Type B pancreatic cell (in vitro differentiated cells): Measurements from ENCODE around the gene MRPL58. TPM values are rescaled to one million over a fixed set of nuclear protein-coding genes. Genes with fewer than 3 reads are reported as not detected.

Source experiments
- DNase-seq: peaks from one replicate; pipeline ENCODE4 v3.0.0; 2021; ENCODE audit warnings: mixed read lengths; ENCODE audit not compliant: unreplicated experiment; ENCODE audit errors: extremely low spot score
- H3K27ac Mint-ChIP-seq: 2 replicates; pipeline ENCODE4 v1.8.0; 2021; ENCODE audit warnings: mild to moderate bottlenecking, mixed read lengths
- H3K27me3 Mint-ChIP-seq: 2 replicates; pipeline ENCODE4 v1.8.0; 2021; ENCODE audit warnings: mixed read lengths
- H3K36me3 Mint-ChIP-seq: 2 replicates; pipeline ENCODE4 v1.8.0; 2021; ENCODE audit warnings: mixed read lengths
- H3K4me1 Mint-ChIP-seq: one replicate; pipeline ENCODE4 v1.8.0; 2021; ENCODE audit warnings: mixed read lengths; ENCODE audit not compliant: unreplicated experiment
- H3K4me3 Mint-ChIP-seq: 2 replicates; pipeline ENCODE4 v1.8.0; 2021; ENCODE audit warnings: mild to moderate bottlenecking, mixed read lengths
- H3K9me3 Mint-ChIP-seq: 2 replicates; pipeline ENCODE4 v1.8.0; 2021; ENCODE audit warnings: mixed read lengths
- CTCF ChIP-seq: fragments of 200-600 bp; sonication (generic); conservative IDR thresholded peaks from 2 replicates; pipeline ENCODE4 v1.5.0; 2021; ENCODE audit warnings: antibody characterized with exemption, mild to moderate bottlenecking
- total RNA-seq: library from RNA; stranded (reverse); gene quantifications from 2 replicates; pipeline ENCODE4 v1.2.1, GENCODE V29; 2021; ENCODE audit warnings: low replicate concordance

Gene MRPL58
- total RNA-seq, 1 donor from 2014 or later: 27.9 TPM

- no peak overlapping the region for H3K27ac Mint-ChIP-seq
- no peak for DNase-seq
- H3K4me3 Mint-ChIP-seq: peak overlapping the region; percentile 99
- H3K27me3 Mint-ChIP-seq: no peaks in the 10 kb centered on the region
- no peaks in the 10 kb centered on the region for H3K9me3 Mint-ChIP-seq
- peaks cover 30% of the 10 kb centered on the region for H3K4me1 Mint-ChIP-seq
- H3K36me3 Mint-ChIP-seq: peaks cover 11% of the 10 kb centered on the region
- no peak for TF ChIP-seq CTCF
Observed at GRCh38 chr17:75049057-75049456, 36.6 kb downstream of the MRPL58 start.

GRCh38 chr17:75049706-75050105, 37.2 kb downstream of the MRPL58 start:
- no peak for TF ChIP-seq CTCF
- Mint-ChIP-seq H3K27me3 (no peaks in the 10 kb centered on the region), H3K4me3 (peak overlapping the region; percentile 51), H3K9me3 (no peaks in the 10 kb centered on the region), H3K4me1 (peaks cover 28% of the 10 kb centered on the region), H3K27ac (no peak overlapping the region), H3K36me3 (peaks cover 11% of the 10 kb centered on the region)
- DNase-seq: no peak

- DNase-seq: no peak
- TF ChIP-seq CTCF: no peak
- Mint-ChIP-seq H3K4me3 (no peak overlapping the region), H3K4me1 (peaks cover 17% of the 10 kb centered on the region), H3K27me3 (no peaks in the 10 kb centered on the region), H3K27ac (no peak overlapping the region), H3K9me3 (no peaks in the 10 kb centered on the region), H3K36me3 (peaks cover 15% of the 10 kb centered on the region)
Observed at GRCh38 chr17:75051941-75052340, 39.5 kb downstream of the MRPL58 start.

- no peak overlapping the region for H3K27ac Mint-ChIP-seq
- H3K4me3 Mint-ChIP-seq: no peak overlapping the region
- peak; percentile 49 for TF ChIP-seq CTCF
- H3K9me3 Mint-ChIP-seq: no peaks in the 10 kb centered on the region
- no peaks in the 10 kb centered on the region for H3K27me3 Mint-ChIP-seq
- H3K36me3 Mint-ChIP-seq: peaks cover 12% of the 10 kb centered on the region
- H3K4me1 Mint-ChIP-seq: no peaks in the 10 kb centered on the region
- DNase-seq: no peak
Observed at GRCh38 chr17:75059369-75060345, 47.2 kb downstream of the MRPL58 start.

- no peak for TF ChIP-seq CTCF
Observed at GRCh38 chr17:75060434-75061054, 48.1 kb downstream of the MRPL58 start.

More at GRCh38 chr17:75060434-75061054, 48.1 kb downstream of the MRPL58 start:
- Mint-ChIP-seq H3K27me3 (no peaks in the 10 kb centered on the region), H3K27ac (no peak overlapping the region), H3K4me3 (no peak overlapping the region), H3K9me3 (no peaks in the 10 kb centered on the region), H3K36me3 (peaks cover 12% of the 10 kb centered on the region), H3K4me1 (no peaks in the 10 kb centered on the region)
- no peak for DNase-seq
